Left hindlimb (tissue), 1 donor: Measurements from ENCODE around the gene PLPPR3.
"Not testable (repeated sequence)": the region's sequence is repeated elsewhere in the genome, so short reads cannot be mapped to it uniquely, and the experiment has no call there.

Source experiments
- DNase-seq: peaks from one replicate; pipeline ENCODE4 v3.0.0-alpha.2; 2018

PLPPR3 gene

DNA sequence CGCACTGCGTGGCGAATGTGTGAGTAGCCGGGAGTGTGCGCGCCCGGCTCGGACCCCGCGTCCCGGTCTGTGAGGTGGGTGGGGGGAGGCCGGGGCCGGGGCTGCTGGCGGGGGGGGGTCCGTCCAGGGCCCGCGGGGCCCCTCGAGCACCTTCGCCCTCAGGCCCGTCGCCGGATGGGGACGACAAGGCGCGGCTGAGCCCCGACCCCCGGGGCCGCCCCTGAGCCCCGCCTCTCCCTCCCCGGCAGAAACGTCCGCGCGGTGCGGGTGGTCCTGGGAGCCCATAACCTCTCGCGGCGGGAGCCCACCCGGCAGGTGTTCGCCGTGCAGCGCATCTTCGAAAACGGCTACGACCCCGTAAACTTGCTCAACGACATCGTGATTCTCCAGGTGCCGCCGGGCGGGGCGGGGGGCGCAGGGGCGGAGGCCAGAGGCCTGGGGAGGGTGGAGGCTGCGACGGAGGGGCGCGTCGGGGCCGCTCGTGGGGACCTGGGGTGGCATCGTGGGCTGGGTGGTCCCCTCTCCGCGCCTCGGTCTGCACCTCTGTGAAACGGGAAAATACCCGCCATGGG is 31.3 kb upstream of the PLPPR3 start:
- DNase-seq, result no peak

DNA sequence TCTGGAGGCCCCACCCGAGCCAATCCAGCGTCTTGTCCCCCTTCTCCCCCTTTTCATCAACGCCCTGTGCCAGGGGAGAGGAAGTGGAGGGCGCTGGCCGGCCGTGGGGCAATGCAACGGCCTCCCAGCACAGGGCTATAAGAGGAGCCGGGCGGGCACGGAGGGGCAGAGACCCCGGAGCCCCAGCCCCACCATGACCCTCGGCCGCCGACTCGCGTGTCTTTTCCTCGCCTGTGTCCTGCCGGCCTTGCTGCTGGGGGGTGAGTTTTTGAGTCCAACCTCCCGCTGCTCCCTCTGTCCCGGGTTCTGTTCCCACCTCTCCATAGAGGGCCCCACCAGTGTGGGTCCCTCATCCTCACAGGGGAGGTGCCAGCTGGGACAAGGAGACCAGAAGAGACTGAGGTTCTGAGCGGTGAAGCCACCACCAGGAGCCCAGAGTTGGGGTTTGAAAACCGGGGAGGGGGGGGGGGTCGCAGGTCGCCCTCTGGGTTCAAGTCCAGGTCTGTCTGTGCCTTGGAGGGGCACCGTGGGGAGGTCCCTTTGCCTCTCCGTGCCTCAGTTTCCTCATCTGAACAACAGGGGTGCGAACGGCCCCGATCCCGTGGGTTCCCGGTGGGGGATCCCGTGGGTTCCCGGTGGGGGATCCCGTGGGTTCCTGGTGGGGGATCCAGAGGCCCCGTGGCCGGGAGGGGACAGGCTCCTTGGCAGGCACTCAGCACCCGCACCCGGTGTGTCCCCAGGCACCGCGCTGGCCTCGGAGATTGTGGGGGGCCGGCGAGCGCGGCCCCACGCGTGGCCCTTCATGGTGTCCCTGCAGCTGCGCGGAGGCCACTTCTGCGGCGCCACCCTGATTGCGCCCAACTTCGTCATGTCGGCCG is 30.6 kb upstream of the PLPPR3 start, which contains the start of gene ELANE:
Gene ELANE, plus strand, starts transcription at position 168 of the 878 bp plus-strand sequence. Its CDS starts 26 bp downstream, at position 194.
- no peak for DNase-seq

DNA sequence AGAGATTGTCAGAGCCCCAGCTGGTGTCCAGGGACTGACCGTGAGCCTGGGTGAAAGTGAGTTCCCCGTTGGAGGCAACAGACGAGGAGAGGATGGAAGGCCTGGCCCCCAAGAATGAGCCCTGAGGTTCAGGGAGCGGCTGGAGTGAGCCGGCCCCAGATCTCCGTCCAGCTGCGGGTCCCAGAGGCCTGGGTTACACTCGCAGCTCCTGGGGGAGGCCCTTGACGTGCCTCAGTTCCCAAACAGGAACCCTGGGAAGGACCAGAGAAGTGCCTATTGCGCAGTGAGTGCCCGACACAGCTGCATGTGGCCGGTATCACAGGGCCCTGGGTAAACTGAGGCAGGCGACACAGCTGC is 29.2 kb upstream of the PLPPR3 start:
- no peak for DNase-seq

DNA sequence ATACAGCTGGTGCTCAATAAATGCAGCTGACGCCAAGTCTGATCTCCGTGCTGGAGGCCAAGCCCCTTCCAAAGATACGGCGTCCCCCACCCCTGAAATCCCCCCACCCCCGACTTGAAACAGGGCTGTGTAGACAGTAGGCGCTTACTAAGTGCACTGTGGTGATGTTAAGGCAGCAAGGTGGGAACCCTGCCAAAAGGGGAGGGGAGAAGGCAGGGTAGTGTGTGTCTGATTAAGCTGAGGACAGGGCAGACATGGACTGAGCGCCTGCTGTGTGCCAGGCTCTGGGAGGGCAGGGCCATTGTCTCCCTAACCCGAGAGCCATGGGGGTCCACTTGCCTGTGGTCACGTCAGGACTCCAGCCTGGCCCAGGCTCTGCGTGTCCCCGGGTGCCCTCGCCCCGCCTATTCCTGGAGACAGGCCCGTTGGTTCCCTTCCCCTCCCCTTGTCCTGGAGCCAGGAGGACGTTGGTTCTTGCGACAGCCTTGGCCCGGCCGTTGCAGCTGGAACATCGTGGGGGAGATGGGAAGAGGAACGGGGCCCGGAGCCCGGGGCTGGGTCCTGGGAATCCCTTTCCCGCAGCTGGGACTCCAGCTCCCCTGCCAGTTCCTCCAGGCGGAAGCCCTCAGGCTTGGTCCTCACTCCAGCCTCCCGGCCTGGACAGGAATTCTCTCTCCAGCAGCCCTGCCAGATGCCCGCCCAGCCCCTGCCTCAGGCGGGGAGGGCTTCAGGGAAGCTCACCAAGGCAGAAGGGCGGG is 28.6 kb upstream of the PLPPR3 start:
- DNase-seq, result peak; percentile 88

DNA sequence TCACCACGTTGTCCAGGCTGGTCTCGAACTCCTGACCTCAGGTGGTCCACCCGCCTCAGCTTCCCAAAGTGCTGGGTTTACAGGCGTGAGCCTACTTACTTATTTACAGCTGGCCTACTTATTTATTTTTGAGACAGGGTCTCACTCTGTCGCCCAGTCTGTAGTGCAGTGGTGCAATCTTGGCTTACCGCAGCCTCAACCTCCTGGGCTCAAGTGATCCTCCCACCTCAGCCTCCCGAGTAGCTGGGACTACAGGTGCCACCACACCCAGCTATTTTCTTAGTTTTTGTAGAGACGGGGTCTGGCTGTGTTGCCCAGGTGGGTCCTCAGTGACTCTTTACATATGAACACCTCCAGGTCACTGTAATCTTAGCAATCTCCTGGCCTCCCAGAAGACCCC is 27.4 kb upstream of the PLPPR3 start:
- not testable (repeated sequence) for DNase-seq

DNA sequence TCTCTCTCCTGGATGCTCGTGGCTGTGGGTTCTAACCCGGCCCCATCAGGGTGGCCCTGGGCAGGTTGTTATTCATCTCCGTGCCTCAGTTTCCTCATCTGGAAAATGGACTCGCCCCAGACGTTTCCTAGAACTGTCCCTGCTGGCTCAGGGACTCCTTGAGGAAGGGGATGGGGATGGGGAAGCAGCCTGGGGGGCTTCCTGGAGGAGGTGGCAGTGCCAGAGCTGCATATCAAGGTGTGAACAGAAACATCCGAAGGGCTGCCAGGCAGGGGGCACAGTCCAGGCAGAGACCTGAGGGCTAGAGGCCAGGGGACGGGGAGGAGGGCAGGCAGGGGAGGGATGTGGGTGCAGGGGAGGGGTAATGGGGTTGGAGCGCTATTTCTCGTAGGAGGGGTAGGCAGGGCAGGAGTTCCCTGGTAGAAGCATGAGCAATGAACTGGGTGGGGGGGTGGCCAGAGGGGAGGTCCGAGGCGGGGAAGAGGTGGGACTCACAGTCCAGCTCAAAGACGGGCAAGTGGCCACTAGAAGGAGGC is 26.7 kb upstream of the PLPPR3 start:
- DNase-seq, result peak; percentile 31

DNA sequence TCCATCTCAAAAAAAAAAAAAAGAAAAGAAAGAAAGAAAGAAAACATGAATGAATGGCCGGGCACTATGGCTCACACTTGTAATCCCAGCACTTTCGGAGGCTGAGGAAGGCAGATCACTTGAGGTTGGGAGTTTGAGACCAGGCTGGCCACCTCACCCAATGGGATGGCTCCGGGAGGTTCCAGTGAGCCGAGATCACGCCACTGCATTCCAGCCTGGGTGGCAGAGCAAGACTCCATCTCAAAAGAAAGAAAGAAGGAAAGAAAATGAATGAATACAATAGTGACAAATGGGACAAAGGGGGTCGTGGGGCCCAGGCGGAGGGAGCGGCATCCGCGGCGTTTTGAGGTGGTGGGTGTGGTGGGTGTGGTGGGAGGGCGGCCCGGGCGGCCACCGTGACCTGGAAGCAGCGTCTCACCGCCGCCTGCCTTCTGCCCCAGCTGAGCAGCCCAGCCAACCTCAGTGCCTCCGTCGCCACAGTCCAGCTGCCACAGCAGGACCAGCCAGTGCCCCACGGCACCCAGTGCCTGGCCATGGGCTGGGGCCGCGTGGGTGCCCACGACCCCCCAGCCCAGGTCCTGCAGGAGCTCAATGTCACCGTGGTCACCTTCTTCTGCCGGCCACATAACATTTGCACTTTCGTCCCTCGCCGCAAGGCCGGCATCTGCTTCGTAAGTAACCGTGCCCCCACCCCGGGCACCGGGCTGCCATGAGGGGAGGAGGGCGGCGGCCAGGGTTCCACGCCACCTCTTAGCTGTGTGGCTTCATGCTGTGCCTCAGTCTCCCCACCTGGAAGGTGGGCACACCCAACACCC is 24.2 kb upstream of the PLPPR3 start:
- DNase-seq, result no peak

DNA sequence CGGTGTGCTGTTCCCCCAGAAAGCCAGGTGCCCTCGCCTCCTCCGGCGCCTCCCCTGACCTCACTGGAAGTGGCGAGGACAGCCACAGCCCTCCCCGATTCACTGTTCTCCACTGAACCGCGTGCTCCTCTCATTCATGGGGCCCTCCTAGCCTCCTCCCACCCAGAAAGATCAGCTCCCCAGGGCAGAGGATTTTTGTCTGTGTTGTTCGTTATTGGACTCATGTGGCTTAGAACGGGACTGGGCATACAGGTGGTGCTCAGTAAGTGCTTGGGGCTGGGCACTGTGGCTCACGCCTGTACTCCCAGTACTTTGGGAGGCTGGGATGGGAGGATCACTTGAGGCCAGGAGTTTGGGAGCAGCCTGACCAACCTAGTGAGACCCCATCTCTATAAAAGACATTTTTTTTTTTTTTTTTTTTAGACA is 22.8 kb upstream of the PLPPR3 start:
- DNase-seq, result no peak

DNA sequence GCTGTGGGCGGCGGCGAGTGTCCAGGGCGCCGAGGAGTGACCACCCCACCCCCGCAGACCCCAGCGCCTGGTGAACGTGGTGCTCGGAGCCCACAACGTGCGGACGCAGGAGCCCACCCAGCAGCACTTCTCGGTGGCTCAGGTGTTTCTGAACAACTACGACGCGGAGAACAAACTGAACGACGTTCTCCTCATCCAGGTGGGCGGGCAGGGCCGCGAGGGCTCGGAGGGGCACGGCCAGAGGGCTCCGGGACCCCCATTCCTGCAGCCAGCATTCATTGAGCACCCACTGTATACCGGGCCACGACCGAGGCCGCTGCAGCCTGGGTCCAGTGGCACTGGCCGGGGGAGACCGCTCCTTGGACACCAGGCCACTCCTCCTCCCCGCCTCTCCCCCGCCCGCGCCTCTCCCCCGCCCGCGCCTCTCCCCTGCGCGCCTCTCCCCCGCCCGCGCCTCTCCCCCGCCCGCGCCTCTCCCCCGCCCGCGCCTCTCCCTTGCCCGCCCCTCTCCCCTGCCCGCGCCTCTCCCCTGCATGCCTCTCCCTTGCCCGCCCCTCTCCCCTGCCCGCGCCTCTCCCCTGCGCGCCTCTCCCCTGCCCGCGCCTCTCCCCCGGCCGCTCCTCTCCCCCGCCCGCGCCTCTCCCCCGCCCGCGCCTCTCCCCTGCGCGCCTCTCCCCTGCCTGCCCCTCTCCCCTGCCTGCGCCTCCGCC is 22.2 kb upstream of the PLPPR3 start:
- no peak for DNase-seq

DNA sequence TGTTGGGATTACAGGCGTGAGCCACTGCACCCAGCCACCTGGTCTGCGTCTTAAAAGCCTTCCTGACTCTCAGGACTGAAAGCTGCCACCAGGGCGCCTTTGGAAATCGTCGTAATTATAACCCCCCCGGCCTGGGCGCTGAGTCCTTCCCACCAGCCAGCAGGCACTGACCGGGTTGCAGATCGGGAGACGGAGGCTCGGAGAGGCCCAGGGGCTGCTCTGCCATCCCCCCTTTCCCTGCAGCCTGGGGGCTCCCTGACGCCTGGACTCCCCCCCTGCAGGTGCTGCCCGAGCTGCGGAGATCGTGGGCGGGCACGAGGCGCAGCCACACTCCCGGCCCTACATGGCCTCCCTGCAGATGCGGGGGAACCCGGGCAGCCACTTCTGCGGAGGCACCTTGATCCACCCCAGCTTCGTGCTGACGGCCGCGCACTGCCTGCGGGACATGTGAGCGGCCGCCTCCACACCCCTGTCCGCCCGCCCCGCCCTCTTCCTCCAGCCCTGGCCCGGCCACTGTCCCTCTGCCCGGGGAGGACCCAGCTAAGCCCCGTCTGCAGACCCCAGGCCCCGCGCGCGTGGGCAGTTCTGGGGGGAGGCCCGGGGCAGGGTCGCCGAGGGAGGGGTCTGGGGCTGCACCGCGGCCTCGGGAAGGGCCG is 21.6 kb upstream of the PLPPR3 start:
- DNase-seq, result no peak

DNA sequence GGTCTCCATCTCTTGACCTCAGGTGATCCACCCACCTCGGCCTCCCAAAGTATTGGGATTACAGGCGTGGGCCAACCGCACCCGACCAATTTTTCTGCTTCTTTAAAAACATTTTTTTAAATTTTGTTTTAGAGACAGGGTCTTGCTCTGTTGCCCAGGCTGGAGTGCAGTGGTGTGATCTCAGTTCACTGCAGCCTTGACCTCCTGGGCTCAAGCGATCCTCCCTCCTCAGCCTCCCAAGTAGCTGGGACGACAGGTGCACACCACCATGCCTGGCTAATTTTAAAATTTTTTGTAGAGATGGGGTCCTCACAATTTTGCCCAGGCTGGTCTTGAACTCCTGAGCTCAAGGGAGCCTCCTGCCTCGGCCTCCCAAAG is 21.0 kb upstream of the PLPPR3 start:
- DNase-seq, result not testable (repeated sequence)

DNA sequence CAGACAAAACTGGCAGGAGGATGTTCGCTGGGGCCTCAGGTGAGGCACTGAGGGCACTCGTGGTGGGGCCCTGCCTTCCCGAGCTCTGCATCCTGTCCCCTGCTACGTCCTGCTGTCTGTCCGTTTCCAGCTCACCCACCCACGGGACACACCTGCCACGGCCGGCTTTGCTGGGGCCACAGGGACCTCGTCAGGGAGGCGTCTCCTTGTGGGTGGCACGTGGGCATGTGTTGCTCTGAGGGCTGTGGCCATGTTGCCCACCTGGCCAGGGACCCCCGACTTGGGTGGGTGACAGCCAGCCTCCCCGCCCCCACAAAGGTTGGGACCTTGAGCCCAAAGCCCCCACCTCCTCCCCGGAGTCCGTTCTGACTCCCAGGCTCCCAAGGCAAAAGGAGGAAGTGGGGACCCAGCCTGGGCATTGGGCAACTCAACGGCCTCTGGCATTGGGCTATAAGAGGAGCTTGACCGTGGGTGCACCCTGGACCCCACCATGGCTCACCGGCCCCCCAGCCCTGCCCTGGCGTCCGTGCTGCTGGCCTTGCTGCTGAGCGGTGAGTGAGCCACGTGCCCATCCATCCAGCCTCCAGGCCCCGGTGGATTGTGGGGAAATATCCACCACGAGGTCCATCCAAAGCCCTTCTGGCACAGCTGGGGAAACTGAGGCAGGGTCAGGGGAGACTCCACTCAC is 18.9 kb upstream of the PLPPR3 start, which contains the start of gene PRTN3:
Gene PRTN3, plus strand, starts transcription at position 481 of the 688 bp plus-strand sequence. Its CDS starts 10 bp downstream, at position 491.
- no peak for DNase-seq

DNA sequence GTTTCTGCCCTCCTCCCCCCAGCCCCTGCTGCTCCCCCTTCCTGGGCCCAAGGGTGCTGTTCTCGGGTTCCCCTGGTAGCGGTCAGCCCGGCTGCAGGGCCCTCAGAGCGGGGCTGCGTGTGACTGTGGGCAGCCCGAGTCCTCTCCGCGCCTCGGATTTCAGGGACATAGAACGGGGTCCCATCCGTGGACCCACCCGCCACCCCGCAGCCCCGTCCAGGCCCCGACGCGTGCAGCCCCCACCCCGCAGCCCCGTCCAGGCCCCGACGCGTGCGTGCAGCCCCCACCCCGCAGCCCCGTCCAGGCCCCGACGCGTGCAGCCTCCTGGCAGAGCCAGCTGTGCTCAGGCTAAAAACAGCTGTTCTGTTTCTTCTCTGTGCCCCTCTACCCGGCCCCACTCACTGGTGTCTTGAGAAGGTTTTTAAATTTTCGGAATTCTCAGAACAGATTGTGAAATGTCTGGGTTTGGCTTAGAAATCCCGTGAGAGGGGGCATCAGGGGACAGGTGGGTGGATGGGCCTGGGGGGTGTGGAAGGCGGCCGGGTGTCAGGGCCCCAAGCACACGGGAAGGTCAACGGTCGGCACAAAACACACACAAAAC is 13.6 kb upstream of the PLPPR3 start:
- no peak for DNase-seq

DNA sequence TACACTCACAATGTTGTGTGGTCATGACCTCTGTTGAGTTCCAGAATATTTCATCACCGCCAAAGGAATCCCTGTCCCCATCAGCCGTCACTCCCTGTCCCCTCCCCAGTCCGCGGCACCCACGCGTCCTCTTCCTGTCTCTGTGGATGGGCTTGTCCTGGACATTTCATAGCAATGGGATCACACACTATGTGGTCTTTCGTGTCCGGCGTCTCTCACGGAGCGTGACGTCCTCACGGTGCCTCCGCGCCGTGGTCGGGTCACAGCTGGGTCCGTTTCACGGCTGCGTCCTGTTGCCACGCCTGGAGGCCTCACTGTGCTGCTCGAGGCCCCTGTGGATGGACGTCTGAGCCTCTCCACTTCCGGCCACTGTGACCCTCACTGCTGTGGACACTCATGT is 12.5 kb upstream of the PLPPR3 start:
- DNase-seq, result no peak

DNA sequence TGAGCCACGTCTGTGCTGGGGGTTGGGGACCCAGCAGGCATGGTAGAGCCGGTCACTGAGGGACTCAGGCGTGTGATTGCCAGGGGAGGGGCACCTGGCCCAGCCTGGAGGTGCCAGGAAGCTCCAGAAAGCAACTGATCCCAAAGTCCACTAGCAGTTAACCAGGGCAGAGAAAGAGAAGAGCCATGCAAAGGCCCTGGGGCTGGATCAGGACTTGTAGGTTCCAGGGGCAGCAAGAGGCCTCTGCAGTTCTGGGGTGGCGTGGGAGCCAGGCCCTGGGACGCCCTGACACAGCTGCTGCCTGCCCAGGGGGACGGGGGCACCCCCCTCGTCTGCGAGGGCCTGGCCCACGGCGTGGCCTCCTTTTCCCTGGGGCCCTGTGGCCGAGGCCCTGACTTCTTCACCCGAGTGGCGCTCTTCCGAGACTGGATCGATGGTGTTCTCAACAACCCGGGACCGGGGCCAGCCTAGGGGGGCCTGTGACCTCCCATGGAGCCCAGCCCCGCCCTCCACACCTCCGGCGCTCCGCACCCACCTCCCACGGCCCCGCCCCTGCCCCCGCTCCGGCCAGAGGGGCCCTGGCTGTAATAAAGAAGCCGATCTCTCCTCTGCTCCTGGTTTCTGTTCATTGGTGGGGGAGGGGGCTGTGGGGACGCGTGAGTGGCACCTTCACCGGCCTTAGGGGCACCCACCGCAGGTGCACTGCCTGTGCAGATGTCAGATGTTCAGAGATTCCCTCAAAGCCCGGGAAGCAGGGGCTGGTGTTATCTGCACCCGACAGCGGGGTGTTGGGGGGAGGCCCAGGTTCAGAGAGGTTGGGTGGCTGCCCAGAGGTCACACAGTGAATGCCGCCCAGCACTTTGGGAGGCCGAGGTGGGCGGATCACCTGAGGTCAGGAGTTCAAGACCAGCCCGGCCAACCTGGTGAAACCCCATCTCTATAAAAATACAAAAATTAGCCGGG is 9.9 kb upstream of the PLPPR3 start:
- no peak for DNase-seq

DNA sequence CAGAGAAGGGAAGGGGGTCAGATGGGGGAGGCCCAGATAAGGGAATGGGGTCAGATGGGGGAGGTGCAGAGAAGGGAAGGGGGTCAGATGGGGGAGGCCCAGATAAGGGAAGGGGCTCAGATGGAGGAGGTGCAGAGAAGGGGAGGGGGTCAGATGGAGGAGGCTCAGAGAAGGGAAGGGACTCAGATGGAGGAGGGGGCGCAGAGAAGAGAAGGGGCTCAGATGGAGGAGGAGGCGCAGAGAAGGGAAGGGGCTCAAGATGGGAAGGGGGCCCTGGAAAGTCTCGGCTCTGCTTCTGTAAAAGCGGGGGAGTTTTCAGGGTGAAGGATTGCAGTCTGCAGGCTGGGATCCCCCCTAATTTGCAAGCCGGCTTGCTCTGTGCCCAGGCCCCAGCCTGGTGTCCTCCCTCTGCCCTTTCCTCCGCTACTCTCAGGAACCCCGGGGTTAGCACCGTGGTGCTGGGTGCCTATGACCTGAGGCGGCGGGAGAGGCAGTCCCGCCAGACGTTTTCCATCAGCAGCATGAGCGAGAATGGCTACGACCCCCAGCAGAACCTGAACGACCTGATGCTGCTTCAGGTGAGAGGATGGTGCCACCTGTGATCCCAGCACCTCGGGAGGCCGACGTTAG is 7.5 kb upstream of the PLPPR3 start:
- no peak for DNase-seq

DNA sequence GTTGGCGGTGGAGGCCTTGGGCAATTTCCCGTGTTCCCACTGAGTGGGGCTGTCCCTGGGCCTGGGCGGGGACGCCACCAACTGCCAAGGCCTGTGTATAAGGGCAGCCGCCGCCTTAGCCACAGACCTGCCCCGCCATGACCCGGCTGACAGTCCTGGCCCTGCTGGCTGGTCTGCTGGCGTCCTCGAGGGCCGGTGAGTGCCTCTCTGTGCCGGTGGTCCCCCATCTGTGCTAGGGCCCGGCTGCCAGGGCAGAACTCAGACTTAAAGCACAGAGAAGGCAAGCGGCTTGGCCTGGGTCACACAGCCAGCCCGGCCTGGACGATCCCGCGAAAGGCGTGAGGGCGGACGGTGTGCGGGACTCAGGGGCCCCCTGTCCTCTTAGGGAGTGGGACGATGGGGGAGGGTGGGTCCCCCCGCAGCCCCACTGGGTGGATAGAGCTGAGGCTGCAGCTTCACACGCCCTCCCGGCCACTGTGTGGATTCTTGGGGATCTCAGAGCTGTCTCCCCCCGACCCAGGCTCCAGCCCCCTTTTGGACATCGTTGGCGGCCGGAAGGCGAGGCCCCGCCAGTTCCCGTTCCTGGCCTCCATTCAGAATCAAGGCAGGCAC is 6.1 kb upstream of the PLPPR3 start, which contains the start of gene AZU1:
Gene AZU1, plus strand, starts transcription at position 128 of the 612 bp plus-strand sequence. Its CDS starts 10 bp downstream, at position 138.
- no peak for DNase-seq

DNA sequence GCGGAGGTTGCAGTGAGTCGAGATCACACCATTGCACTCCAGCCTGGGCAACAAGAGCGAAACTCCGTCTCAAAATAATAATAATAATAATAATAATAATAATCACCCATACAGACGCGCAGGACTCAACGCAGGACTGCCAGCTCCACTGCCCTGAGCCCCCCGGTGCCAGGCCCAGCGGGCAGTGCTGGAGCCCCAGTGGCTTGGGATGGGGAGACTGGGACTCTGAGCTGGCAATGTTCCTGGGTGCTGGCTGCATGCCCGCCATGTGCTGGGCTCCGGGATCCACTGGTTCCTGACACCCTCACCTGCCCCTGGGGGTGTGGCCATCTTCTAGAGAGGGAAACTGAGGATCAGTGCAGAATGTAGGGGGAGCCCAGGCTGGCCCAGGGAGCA is 5.6 kb upstream of the PLPPR3 start:
- no peak for DNase-seq
